HepG2 (cell line): ENCODE data around the gene C11orf65.

ENCODE experiments used
- AHR ChIP-seq: IDR thresholded peaks from 2 replicates; pipeline ENCODE4 v1.6.1; 2018; ENCODE audit warnings: missing genetic modification reagents, missing compliant biosample characterization
- ETV6 ChIP-seq: sonication (generic); formaldehyde crosslinking; conservative IDR thresholded peaks from 2 replicates; pipeline ENCODE4 v1.4.0; 2020; ENCODE audit warnings: missing genetic modification reagents
- EZH2 ChIP-seq: conservative IDR thresholded peaks from 2 replicates; pipeline ENCODE4 v1.6.1; 2012; ENCODE audit warnings: mild to moderate bottlenecking, low read depth, low read length, moderate library complexity
- NR2F1 ChIP-seq, 2 experiments: fragments of 450-650 bp in 1 of 2; formaldehyde crosslinking in 1 of 2; IDR thresholded peaks; 2 replicates each; pipeline versions ENCODE4 v1.5.0 to v1.6.1; 2016 to 2020; ENCODE audit warnings: mild to moderate bottlenecking in 1 of 2, missing compliant biosample characterization in 1 of 2, missing genetic modification reagents in 1 of 2, moderate library complexity in 1 of 2
- PHB2 ChIP-seq: fragments of 450-650 bp; IDR thresholded peaks from 2 replicates; pipeline ENCODE4 v1.6.1; 2018; ENCODE audit not compliant: partially characterized antibody
- POLR2A ChIP-seq, 2 experiments: IDR thresholded peaks; 2 replicates each; pipeline ENCODE4 v1.6.1; 2011; ENCODE audit warnings: low read depth in 2 of 2, low read length in 2 of 2, mild to moderate bottlenecking in 1 of 2, moderate library complexity in 1 of 2; ENCODE audit not compliant: insufficient read depth in 1 of 2
- SRF ChIP-seq: IDR thresholded peaks from 2 replicates; pipeline ENCODE4 v1.6.1; 2011; ENCODE audit warnings: mild to moderate bottlenecking, low read depth, low read length, moderate library complexity
- ZFP36 ChIP-seq: fragments of 150-350 bp; IDR thresholded peaks from 2 replicates; pipeline ENCODE4 v1.6.1; 2018; ENCODE audit warnings: borderline replicate concordance, low read length, low read depth; ENCODE audit not compliant: partially characterized antibody
- ZNF207 ChIP-seq: fragments of 450-650 bp; IDR thresholded peaks from 2 replicates; pipeline ENCODE4 v1.6.1; 2016; ENCODE audit warnings: antibody characterized with exemption, borderline replicate concordance
- ZNF747 ChIP-seq: sonication (generic); formaldehyde crosslinking; IDR thresholded peaks from 2 replicates; pipeline ENCODE4 v1.8.1; 2023; ENCODE audit warnings: missing genetic modification reagents, mild to moderate bottlenecking, borderline replicate concordance
- ZNF776 ChIP-seq: sonication (generic); formaldehyde crosslinking; IDR thresholded peaks from 2 replicates; pipeline ENCODE4 v1.4.0; 2020; ENCODE audit warnings: mild to moderate bottlenecking, missing genetic modification reagents
- ZNF841 ChIP-seq: sonication (generic); formaldehyde crosslinking; IDR thresholded peaks from 2 replicates; pipeline ENCODE4 v1.8.1; 2023; ENCODE audit warnings: missing genetic modification reagents, borderline replicate concordance
- TF ChIP-seq, protein P1 (sequence below): sonication (generic); formaldehyde crosslinking; IDR thresholded peaks from 2 replicates; pipeline ENCODE4 v1.9.0; 2021; ENCODE audit warnings: missing genetic modification reagents, borderline replicate concordance
- TF ChIP-seq, protein P2 (sequence below): sonication (generic); formaldehyde crosslinking; conservative IDR thresholded peaks from 2 replicates; pipeline ENCODE4 v1.4.0; 2020; ENCODE audit warnings: missing genetic modification reagents

DNA sequence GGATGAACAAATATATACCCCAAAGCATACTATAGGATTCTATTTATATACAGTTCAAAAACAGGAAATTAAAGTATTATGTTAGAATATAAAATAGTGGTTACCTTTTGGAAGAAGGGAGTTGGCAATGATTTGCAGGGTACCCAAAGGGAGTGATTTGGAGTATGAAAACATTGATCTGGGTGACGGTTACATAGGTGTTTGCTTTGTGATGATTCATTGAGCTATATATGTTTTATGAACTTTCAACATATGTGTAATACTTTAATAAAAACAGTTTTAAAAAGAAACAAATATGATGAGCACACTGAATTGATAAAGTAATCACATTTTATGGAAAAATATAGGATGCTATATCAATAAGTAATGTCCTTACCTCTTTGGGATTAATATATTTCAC lies 36.0 kb downstream of the C11orf65 start:
- TF ChIP-seq ETV6 (CRISPR knock-in tag) (no peak), POLR2A (IDR thresholded peaks at IDR 0.05; ENCODE audit: insufficient read depth in 1 of 2, low read depth in 2 of 2, low read length in 2 of 2) (no peak), ZNF207 (no peak), ZNF776 (CRISPR knock-in tag) (no peak), ZNF747 (CRISPR knock-in tag) (no peak), EZH2 (no peak), PHB2 (no peak), NR2F1 (CRISPR knock-in tag; IDR thresholded peaks at IDR 0.05) (no peak), ZNF841 (CRISPR knock-in tag) (no peak), ZFP36 (no peak), AHR (CRISPR knock-in tag) (no peak), SRF (no peak)
- TF ChIP-seq, protein P1, sequence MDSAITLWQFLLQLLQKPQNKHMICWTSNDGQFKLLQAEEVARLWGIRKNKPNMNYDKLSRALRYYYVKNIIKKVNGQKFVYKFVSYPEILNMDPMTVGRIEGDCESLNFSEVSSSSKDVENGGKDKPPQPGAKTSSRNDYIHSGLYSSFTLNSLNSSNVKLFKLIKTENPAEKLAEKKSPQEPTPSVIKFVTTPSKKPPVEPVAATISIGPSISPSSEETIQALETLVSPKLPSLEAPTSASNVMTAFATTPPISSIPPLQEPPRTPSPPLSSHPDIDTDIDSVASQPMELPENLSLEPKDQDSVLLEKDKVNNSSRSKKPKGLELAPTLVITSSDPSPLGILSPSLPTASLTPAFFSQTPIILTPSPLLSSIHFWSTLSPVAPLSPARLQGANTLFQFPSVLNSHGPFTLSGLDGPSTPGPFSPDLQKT (CRISPR knock-in tag), result no peak
- TF ChIP-seq, protein P2, sequence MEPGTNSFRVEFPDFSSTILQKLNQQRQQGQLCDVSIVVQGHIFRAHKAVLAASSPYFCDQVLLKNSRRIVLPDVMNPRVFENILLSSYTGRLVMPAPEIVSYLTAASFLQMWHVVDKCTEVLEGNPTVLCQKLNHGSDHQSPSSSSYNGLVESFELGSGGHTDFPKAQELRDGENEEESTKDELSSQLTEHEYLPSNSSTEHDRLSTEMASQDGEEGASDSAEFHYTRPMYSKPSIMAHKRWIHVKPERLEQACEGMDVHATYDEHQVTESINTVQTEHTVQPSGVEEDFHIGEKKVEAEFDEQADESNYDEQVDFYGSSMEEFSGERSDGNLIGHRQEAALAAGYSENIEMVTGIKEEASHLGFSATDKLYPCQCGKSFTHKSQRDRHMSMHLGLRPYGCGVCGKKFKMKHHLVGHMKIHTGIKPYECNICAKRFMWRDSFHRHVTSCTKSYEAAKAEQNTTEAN, result no peak
